Stomach (tissue), 9 donors: Measurements from ENCODE around the gene DYRK1A. TPM values are rescaled to one million over a fixed set of nuclear protein-coding genes. Genes with fewer than 3 reads are reported as not detected.

ENCODE experiments used
- DNase-seq, 2 donors: peaks; one replicate each; pipeline versions ENCODE4 v3.0.0 to v3.0.0-alpha.2; 2013 to 2019
- H3K27ac ChIP-seq, 5 donors: fragments of 200-600 bp in 4 of 5; sonication (generic) in 4 of 5; one replicate each; pipeline ENCODE4 v1.5.1; 2013 to 2019; ENCODE audit warnings: mild to moderate bottlenecking in 1 of 5, moderate library complexity in 1 of 5
- H3K27me3 ChIP-seq, 3 donors: fragments of 200-600 bp; sonication (generic); one replicate each; pipeline ENCODE4 v1.5.1; 2017 to 2019; ENCODE audit warnings: mixed run types in 1 of 3
- H3K36me3 ChIP-seq, 4 donors: fragments of 200-600 bp; sonication (generic); 1 replicate in 3 of 4; 2 replicates in 1 of 4; pipeline ENCODE4 v1.5.1; 2016 to 2019
- H3K4me1 ChIP-seq, 4 donors: fragments of 200-600 bp; sonication (generic); one replicate each; pipeline ENCODE4 v1.5.1; 2016 to 2019
- H3K4me3 ChIP-seq, 4 donors: fragments of 200-600 bp; sonication (generic) in 3 of 4; one replicate each; pipeline ENCODE4 v1.5.1; 2016 to 2019; ENCODE audit warnings: mild to moderate bottlenecking in 1 of 4
- H3K9me3 ChIP-seq, 4 donors: fragments of 200-600 bp; sonication (generic); one replicate each; pipeline ENCODE4 v1.5.1; 2016 to 2019
- EP300 ChIP-seq: sonication (generic); formaldehyde crosslinking; IDR thresholded peaks from one replicate; pipeline ENCODE4 v1.6.1; 2017; ENCODE audit warnings: antibody characterized with exemption
- POLR2A ChIP-seq, 4 donors: fragments of 450-650 bp; IDR thresholded peaks; one replicate each; pipeline ENCODE4 v1.6.1; 2016; ENCODE audit warnings: antibody characterized with exemption in 4 of 4, control low read depth in 2 of 4, mild to moderate bottlenecking in 1 of 4, moderate library complexity in 1 of 4
- POLR2AphosphoS5 ChIP-seq, 3 donors: sonication (generic); formaldehyde crosslinking; IDR thresholded peaks; one replicate each; pipeline ENCODE4 v1.6.1; 2016; ENCODE audit warnings: antibody characterized with exemption in 3 of 3
- WGBS, 5 donors: extraction: QIAGEN DNeasy Blood & Tissue Kit in 3 of 5; methylation state at CpG; one replicate each; pipeline versions ENCODE4 v1.1.5 to v1.1.7; 2013 to 2018; 5-methylcytosine and 5-hydroxymethylcytosine counted together
- intact Hi-C: fragments of 100-400 bp; cut with DNase I; formaldehyde crosslinking; loops from one replicate; pipeline ENCODE4 v1.15.1; 2023; ENCODE audit warnings: low total_unique reads
- polyA plus RNA-seq, 3 donors: library from polyadenylated mRNA; stranded (reverse); fragments of 200-250 nt; gene quantifications; one replicate each; pipeline ENCODE4 v1.2.3, GENCODE V29; 2013
- total RNA-seq, 5 donors: library from RNA; depleted of rRNA; stranded (reverse); fragments of >200 nt; gene quantifications; one replicate each; pipeline versions ENCODE4 v1.1.0 to v1.2.3, GENCODE V29; 2014 to 2016
- TF ChIP-seq, protein P1 (sequence below), 7 experiments: fragments of 450-650 bp in 4 of 7; fragments of 200-600 bp in 3 of 7; sonication (generic) in 3 of 7; IDR thresholded peaks; one replicate each; pipeline ENCODE4 v1.5.1; 2016 to 2019; ENCODE audit warnings: antibody characterized with exemption in 7 of 7, control low read depth in 2 of 7, mild to moderate bottlenecking in 1 of 7
- donor health status: healthy with polysubstance abuse.
- donor health status: Bipolar disorder and iron deficiency.
- donor health status: healthy.

DYRK1A gene
- total and polyA plus RNA-seq, 8 donors, result 10.1 to 124 (median 67.0) TPM

DNA sequence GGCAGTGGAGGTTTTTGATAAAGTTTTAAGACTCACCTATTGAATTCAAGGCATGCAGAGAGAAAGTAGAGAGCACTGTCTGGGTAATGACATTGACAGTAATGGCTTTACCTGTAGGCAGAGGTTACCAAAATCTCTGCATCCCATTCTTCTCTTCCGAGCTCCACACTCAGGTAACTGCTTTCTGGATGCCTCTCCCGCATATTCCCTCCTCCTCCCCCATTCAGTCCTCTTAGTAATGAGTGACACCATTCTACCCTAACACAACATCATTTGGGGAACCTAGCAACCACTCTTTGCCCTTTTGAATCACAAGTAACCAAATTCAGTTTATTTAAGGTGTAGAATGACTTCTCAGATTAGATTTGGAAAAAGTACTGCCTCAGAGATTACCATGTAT lies 56.5 kb downstream of the DYRK1A start:
- 34 to 41% (median 39%) methylated on average over 2 of the region's 2 CpGs for WGBS, 5 donors
- H3K9me3 ChIP-seq, result no peaks in the 10 kb centered on the region
- intact Hi-C loops, result no loop called here
- H3K27me3 ChIP-seq, result no peaks in the 10 kb centered on the region
- peaks cover 0 to 18% (median 11%) of the 10 kb centered on the region in 4 donors for H3K36me3 ChIP-seq
- no peak overlapping the region for H3K4me3 ChIP-seq
- TF ChIP-seq POLR2A (IDR thresholded peaks at IDR 0.05) (no peak), POLR2AphosphoS5 (IDR thresholded peaks at IDR 0.05) (no peak), EP300 (no peak)
- TF ChIP-seq, protein P1, sequence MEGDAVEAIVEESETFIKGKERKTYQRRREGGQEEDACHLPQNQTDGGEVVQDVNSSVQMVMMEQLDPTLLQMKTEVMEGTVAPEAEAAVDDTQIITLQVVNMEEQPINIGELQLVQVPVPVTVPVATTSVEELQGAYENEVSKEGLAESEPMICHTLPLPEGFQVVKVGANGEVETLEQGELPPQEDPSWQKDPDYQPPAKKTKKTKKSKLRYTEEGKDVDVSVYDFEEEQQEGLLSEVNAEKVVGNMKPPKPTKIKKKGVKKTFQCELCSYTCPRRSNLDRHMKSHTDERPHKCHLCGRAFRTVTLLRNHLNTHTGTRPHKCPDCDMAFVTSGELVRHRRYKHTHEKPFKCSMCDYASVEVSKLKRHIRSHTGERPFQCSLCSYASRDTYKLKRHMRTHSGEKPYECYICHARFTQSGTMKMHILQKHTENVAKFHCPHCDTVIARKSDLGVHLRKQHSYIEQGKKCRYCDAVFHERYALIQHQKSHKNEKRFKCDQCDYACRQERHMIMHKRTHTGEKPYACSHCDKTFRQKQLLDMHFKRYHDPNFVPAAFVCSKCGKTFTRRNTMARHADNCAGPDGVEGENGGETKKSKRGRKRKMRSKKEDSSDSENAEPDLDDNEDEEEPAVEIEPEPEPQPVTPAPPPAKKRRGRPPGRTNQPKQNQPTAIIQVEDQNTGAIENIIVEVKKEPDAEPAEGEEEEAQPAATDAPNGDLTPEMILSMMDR (IDR thresholded peaks at IDR 0.05), result no peak
- no peak overlapping the region for H3K27ac ChIP-seq
- no peak for DNase-seq
- H3K4me1 ChIP-seq, result peaks cover 16 to 85% (median 45%) of the 10 kb centered on the region in 4 donors

DNA sequence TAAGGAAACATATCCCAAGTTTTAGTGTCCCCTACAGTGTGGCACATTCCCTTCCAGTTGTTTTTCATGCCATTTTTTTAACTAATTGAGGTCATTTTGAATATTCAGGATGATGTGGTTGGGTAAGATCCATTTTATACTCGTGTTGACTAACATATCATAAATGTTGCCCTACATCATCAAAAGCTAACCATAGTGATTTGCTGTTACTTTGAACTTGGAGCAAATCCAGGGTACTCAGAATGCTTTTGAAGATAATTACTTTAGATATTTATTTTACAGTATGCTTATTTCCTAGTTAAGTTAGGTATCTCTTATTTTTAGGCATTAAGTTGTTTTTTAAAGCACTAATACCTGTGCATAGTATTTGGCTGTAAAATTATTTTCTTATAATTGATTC lies 57.8 kb downstream of the DYRK1A start:
- DNase-seq, result no peak

DNA sequence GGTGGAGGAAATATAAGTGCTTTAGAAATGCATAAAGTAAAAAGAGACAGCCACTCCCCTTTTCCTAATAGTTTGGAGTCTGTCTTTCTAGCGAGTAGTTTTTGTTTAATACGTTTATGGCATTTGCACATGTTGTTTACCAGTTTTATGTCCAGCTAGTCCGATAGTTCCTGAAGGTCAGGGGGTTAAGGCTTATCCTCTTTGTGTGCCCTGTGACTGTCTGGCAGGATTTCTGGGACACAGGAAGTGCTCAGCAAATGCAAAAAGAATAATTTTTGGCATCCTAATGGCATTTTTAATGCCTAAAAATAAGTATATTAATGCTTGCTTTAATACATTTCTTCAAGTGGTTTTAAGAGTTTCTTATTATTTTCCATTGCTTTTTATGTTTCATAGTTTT lies 58.4 kb downstream of the DYRK1A start:
- WGBS, 5 donors, result 17 to 52% (median 20%) methylated on average over 3 of the region's 3 CpGs
- peaks cover 0 to 31% (median 13%) of the 10 kb centered on the region in 4 donors for H3K36me3 ChIP-seq
- peaks cover 10 to 70% (median 42%) of the 10 kb centered on the region in 4 donors for H3K4me1 ChIP-seq
- TF ChIP-seq POLR2AphosphoS5 (IDR thresholded peaks at IDR 0.05) (no peak), POLR2A (IDR thresholded peaks at IDR 0.05) (no peak), EP300 (no peak)
- TF ChIP-seq, protein P1 (IDR thresholded peaks at IDR 0.05), result no peak
- H3K27me3 ChIP-seq, result no peaks in the 10 kb centered on the region
- intact Hi-C loops, result no loop called here
- no peaks in the 10 kb centered on the region for H3K9me3 ChIP-seq
- H3K27ac ChIP-seq, result no peak overlapping the region
- H3K4me3 ChIP-seq, result no peak overlapping the region
- no peak for DNase-seq

More for the DNA sequence above, 57.8 kb downstream of the DYRK1A start:
- intact Hi-C loops, result no loop called here
- TF ChIP-seq POLR2AphosphoS5 (IDR thresholded peaks at IDR 0.05), result no peak
- TF ChIP-seq, protein P1 (IDR thresholded peaks at IDR 0.05), result no peak
- no peak for TF ChIP-seq EP300
- TF ChIP-seq POLR2A (IDR thresholded peaks at IDR 0.05), result no peak
- Histone ChIP-seq H3K9me3 (no peaks in the 10 kb centered on the region), H3K36me3 (peaks cover 0 to 25% (median 13%) of the 10 kb centered on the region in 4 donors), H3K27ac (no peak overlapping the region), H3K4me3 (no peak overlapping the region), H3K27me3 (no peaks in the 10 kb centered on the region), H3K4me1 (peaks cover 12 to 76% (median 44%) of the 10 kb centered on the region in 4 donors)
- 20 to 44% (median 33%) methylated on average over 1 of the region's 1 CpG for WGBS, 5 donors

DNA sequence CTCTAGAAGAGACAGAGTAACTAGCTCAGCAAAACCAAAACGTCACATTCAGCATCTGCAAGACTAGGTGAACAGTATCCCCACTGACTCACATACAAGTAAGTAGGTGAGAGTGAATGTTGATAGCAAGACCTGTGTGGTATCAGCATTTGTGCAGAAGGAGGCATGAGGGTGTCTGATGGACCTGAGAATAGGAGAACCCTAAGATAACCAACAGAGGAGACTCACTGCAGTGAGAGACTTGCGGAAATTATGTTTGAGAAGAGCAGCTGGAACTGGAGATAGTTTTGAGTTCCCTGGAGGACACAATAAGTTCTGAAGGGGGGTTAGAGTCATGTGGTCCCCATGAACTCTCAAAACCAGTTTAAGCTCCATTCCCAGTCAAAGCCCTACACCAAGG lies 59.1 kb downstream of the DYRK1A start:
- no peak for DNase-seq
- Histone ChIP-seq H3K36me3 (peaks cover 0 to 38% (median 15%) of the 10 kb centered on the region in 4 donors), H3K27me3 (no peaks in the 10 kb centered on the region), H3K4me1 (peaks cover 14 to 68% (median 42%) of the 10 kb centered on the region in 4 donors), H3K4me3 (no peak overlapping the region), H3K27ac (no peak overlapping the region), H3K9me3 (no peaks in the 10 kb centered on the region)
- WGBS, 5 donors, result 86 to 96% (median 94%) methylated on average over 2 of the region's 2 CpGs
- intact Hi-C loops, result no loop called here
- no peak for TF ChIP-seq POLR2AphosphoS5 (IDR thresholded peaks at IDR 0.05)
- no peak for TF ChIP-seq EP300
- TF ChIP-seq POLR2A (IDR thresholded peaks at IDR 0.05), result no peak
- TF ChIP-seq, protein P1 (IDR thresholded peaks at IDR 0.05), result no peak
